IMR-90 (cell line): Measurements from ENCODE around the gene CLCNKA. TPM values are rescaled to one million over a fixed set of nuclear protein-coding genes. Genes with fewer than 3 reads are reported as not detected.

Source experiments
- ATAC-seq: fragments of 200-7000 bp; cut with Tn5 transposase; 2 replicates; pipeline ENCODE4 v1.9.1; 2020; ENCODE audit warnings: low read depth, mild to moderate bottlenecking, moderate library complexity
- BruUV-seq: library from RNA; stranded (reverse); fragments of 400-500 nt; replicated peaks from 2 replicates; lab custom pipeline; 2021; lab: Mats Ljungman, UMichigan
- CTCF ChIA-PET: fragments of 300-600 bp; formaldehyde crosslinking; extraction: SDS; loops from one replicate; lab custom pipeline; 2021; ENCODE audit warnings: antibody characterized with exemption; lab: Yijun Ruan, JAX
- POLR2A ChIA-PET: fragments of 300-600 bp; sonication (Branson Sonifier 250); formaldehyde crosslinking; loops from one replicate; lab custom pipeline; 2022; ENCODE audit warnings: antibody characterized with exemption; ENCODE audit not compliant: unreplicated experiment; lab: Charles Lee
- DNase-seq: peaks from one replicate; pipeline ENCODE4 v3.0.0; 2013
- H2AFZ ChIP-seq: replicated peaks from 2 replicates; pipeline ENCODE3; 2013; ENCODE audit warnings: low read length, mild to moderate bottlenecking; ENCODE audit not compliant: poor library complexity
- H2AK5ac ChIP-seq: 2 replicates; pipeline ENCODE4 v1.6.1; 2013; ENCODE audit warnings: low read depth, low read length, inconsistent platforms
- H2AK9ac ChIP-seq: replicated peaks from 2 replicates; pipeline ENCODE3; 2013; ENCODE audit warnings: mild to moderate bottlenecking, low read depth, low read length, moderate library complexity; ENCODE audit not compliant: poor library complexity
- H2BK120ac ChIP-seq: 2 replicates; pipeline ENCODE4 v1.6.1; 2013; ENCODE audit warnings: low read depth, low read length, inconsistent platforms
- H2BK15ac ChIP-seq: 3 replicates; pipeline ENCODE4 v1.6.1; 2013; ENCODE audit warnings: low read depth, low read length, inconsistent platforms
- H2BK20ac ChIP-seq: 2 replicates; pipeline ENCODE4 v1.6.1; 2013; ENCODE audit warnings: low read depth, mild to moderate bottlenecking, inconsistent platforms, low read length, moderate library complexity
- H2BK5ac ChIP-seq: 2 replicates; pipeline ENCODE4 v1.6.1; 2013; ENCODE audit warnings: mild to moderate bottlenecking, low read depth, low read length, inconsistent platforms; ENCODE audit not compliant: poor library complexity, severe bottlenecking
- H3K14ac ChIP-seq: replicated peaks from 2 replicates; pipeline ENCODE4 v1.6.1; 2013; ENCODE audit warnings: low read depth, low read length, inconsistent platforms
- H3K18ac ChIP-seq: 2 replicates; pipeline ENCODE4 v1.6.1; 2013; ENCODE audit warnings: low read depth, low read length, control low read depth
- H3K23ac ChIP-seq: 2 replicates; pipeline ENCODE4 v1.6.1; 2013; ENCODE audit warnings: low read depth, low read length, inconsistent platforms
- H3K27ac ChIP-seq: 2 replicates; pipeline ENCODE4 v1.5.1; 2013; ENCODE audit warnings: mild to moderate bottlenecking, control low read depth, low read length; ENCODE audit not compliant: insufficient read depth
- H3K27me3 ChIP-seq: 2 replicates; pipeline ENCODE4 v1.6.1; 2013; ENCODE audit warnings: low read length; ENCODE audit not compliant: control insufficient read depth, insufficient read depth
- H3K36me3 ChIP-seq: 2 replicates; pipeline ENCODE4 v1.6.1; 2013; ENCODE audit warnings: low read length, mixed read lengths; ENCODE audit not compliant: control insufficient read depth, insufficient read depth
- H3K4ac ChIP-seq: 2 replicates; pipeline ENCODE4 v1.6.1; 2013; ENCODE audit warnings: low read depth, low read length, inconsistent platforms
- H3K4me1 ChIP-seq: 2 replicates; pipeline ENCODE4 v1.6.1; 2013; ENCODE audit warnings: low read length, mixed read lengths; ENCODE audit not compliant: control insufficient read depth, insufficient read depth
- H3K4me2 ChIP-seq: 2 replicates; pipeline ENCODE4 v1.6.1; 2013; ENCODE audit warnings: low read depth, mild to moderate bottlenecking, control low read depth, low read length, moderate library complexity
- H3K4me3 ChIP-seq: 2 replicates; pipeline ENCODE4 v1.5.1; 2013; ENCODE audit warnings: low read depth, mild to moderate bottlenecking, control low read depth, low read length, moderate library complexity; ENCODE audit not compliant: insufficient read depth
- H3K56ac ChIP-seq: 2 replicates; pipeline ENCODE4 v1.6.1; 2013; ENCODE audit warnings: low read length, inconsistent platforms; ENCODE audit not compliant: insufficient read depth; ENCODE audit errors: extremely low read depth
- H3K79me1 ChIP-seq, 2 experiments: 2 replicates each; pipeline ENCODE4 v1.6.1; 2013; ENCODE audit warnings: low read length in 2 of 2, inconsistent platforms in 1 of 2, low read depth in 1 of 2
- H3K9ac ChIP-seq: 2 replicates; pipeline ENCODE4 v1.6.1; 2013; ENCODE audit warnings: low read depth, low read length, control low read depth
- H3K9me1 ChIP-seq: 2 replicates; pipeline ENCODE4 v1.6.1; 2013; ENCODE audit warnings: low read length, inconsistent platforms; ENCODE audit not compliant: insufficient read depth
- H3K9me3 ChIP-seq: 2 replicates; pipeline ENCODE4 v1.6.1; 2013; ENCODE audit warnings: low read length; ENCODE audit not compliant: control insufficient read depth, insufficient read depth
- H4K20me1 ChIP-seq: 2 replicates; pipeline ENCODE4 v1.6.1; 2013; ENCODE audit warnings: low read length, inconsistent platforms; ENCODE audit not compliant: insufficient read depth
- H4K5ac ChIP-seq: 2 replicates; pipeline ENCODE4 v1.6.1; 2013; ENCODE audit warnings: mild to moderate bottlenecking, low read depth, low read length, control low read depth
- H4K8ac ChIP-seq, 2 experiments: 2 replicates each; pipeline ENCODE4 v1.6.1; 2013; ENCODE audit warnings: low read depth in 2 of 2, low read length in 2 of 2, control low read depth in 1 of 2, inconsistent platforms in 1 of 2
- H4K91ac ChIP-seq: 2 replicates; pipeline ENCODE4 v1.6.1; 2013; ENCODE audit warnings: low read depth, low read length, inconsistent platforms; ENCODE audit not compliant: insufficient read depth
- CTCF ChIP-seq: conservative IDR thresholded peaks from 2 replicates; pipeline ENCODE4 v1.5.1; 2012; ENCODE audit warnings: mild to moderate bottlenecking, low read depth, low read length, improper control_type of control experiment
- FOS ChIP-seq: fragments of 150-350 bp; IDR thresholded peaks from 2 replicates; pipeline ENCODE4 v1.6.1; 2016; ENCODE audit warnings: low read depth, low read length
- MAZ ChIP-seq: IDR thresholded peaks from 2 replicates; pipeline ENCODE4 v1.6.1; 2012; ENCODE audit warnings: low read depth, mild to moderate bottlenecking, low read length, improper control_type of control experiment, moderate library complexity, borderline replicate concordance
- RCOR1 ChIP-seq: IDR thresholded peaks from 2 replicates; pipeline ENCODE4 v1.6.1; 2012; ENCODE audit warnings: mild to moderate bottlenecking, low read length, improper control_type of control experiment; ENCODE audit not compliant: insufficient replicate concordance
- RFX5 ChIP-seq: IDR thresholded peaks from 2 replicates; pipeline ENCODE4 v1.8.0; 2012; ENCODE audit warnings: low read depth, mild to moderate bottlenecking, low read length, moderate library complexity
- WGBS, 2 experiments: methylation state at CpG; one replicate each; pipeline versions ENCODE4 v1.1.5 to v1.1.7; 2013; ENCODE audit warnings: missing lambda C conversion rate in 2 of 2; ENCODE audit not compliant: insufficient read length in 1 of 2; ENCODE audit errors: extremely low coverage in 2 of 2; 5-methylcytosine and 5-hydroxymethylcytosine counted together
- dilution Hi-C: fragments of 300-500 bp; cut with HindIII; formaldehyde crosslinking; loops from one replicate; pipeline ENCODE4 v1.14.3; 2018; ENCODE audit warnings: low sequenced_read_pairs; ENCODE audit not compliant: unreplicated experiment
- in situ Hi-C: fragments of 300-500 bp; cut with MboI; formaldehyde crosslinking; loops from 3 replicates; pipeline ENCODE4 v1.14.3; 2019; ENCODE audit warnings: low sequenced_read_pairs, inconsistent platforms, mixed read lengths
- intact Hi-C: fragments of 100-400 bp; cut with micrococcal nuclease; formaldehyde crosslinking; loops from 2 replicates; pipeline ENCODE4 v1.10.0; 2022
- polyA plus RNA-seq, 3 experiments: library from polyadenylated mRNA; depleted of rRNA; stranded (reverse); fragments of >200 nt; gene quantifications; 2 replicates each; pipeline ENCODE4 v1.2.3, GENCODE V29; 2012; ENCODE audit warnings: low replicate concordance in 1 of 3
- total RNA-seq: library from RNA; depleted of rRNA; stranded (reverse); fragments of >200 nt; gene quantifications from 2 replicates; pipeline ENCODE4 v1.2.3, GENCODE V29; 2012

The CLCNKA gene
- total and polyA plus RNA-seq, 2 of the 4 experiments (the other 2 are of a cell fraction): 0.05 TPM; not detected in 1

- no peak overlapping the region for H2AK5ac ChIP-seq
- H3K27ac ChIP-seq: no peak overlapping the region
- no peak overlapping the region for H3K9ac ChIP-seq
- intact Hi-C loops: no loop called here
- H4K5ac ChIP-seq: no peak overlapping the region
- dilution Hi-C loops: no loop called here
- no peak overlapping the region for H3K14ac ChIP-seq
- H3K4me2 ChIP-seq: peak overlapping the region; percentile 59; the same call in 1 of the 2 replicates
- 0 out of 2 replicates have a peak, but pooled peaks cover 4% of the 10 kb centered on the region for H4K20me1 ChIP-seq
- WGBS, 2 experiments: 37% methylated on average over 6 of the region's 28 CpGs; no CpG with 5 or more reads in 1 of the 2 experiments
- H4K91ac ChIP-seq: peak overlapping the region; percentile 58; the same call in 1 of the 2 replicates
- H2BK15ac ChIP-seq: no peak overlapping the region; the same call in 1 of the 3 replicates
- ATAC-seq (peak; percentile 68), DNase-seq (peak; percentile 70)
- H3K9me1 ChIP-seq: peaks cover 3% of the 10 kb centered on the region
- H3K4me1 ChIP-seq: peaks cover 17% of the 10 kb centered on the region
- H3K18ac ChIP-seq: no peak overlapping the region
- H3K9me3 ChIP-seq: no peaks in the 10 kb centered on the region
- in situ Hi-C loops: no loop called here
- H2BK20ac ChIP-seq: no peak overlapping the region
- no peaks in the 10 kb centered on the region for H3K36me3 ChIP-seq
- peak overlapping the region in 1 of 2 experiments; percentile 78; a peak in 1 of 4 replicates for H4K8ac ChIP-seq
- no peak overlapping the region for H2AK9ac ChIP-seq
- peak overlapping the region; percentile 87 for H2AFZ ChIP-seq
- H3K4me3 ChIP-seq: peak overlapping the region; percentile 8
- TF ChIP-seq RFX5 (no peak), MAZ (peak; percentile 90), FOS (peak; percentile 74), CTCF (no peak), RCOR1 (no peak)
- BruUV-seq: no TSS peak
- ChIA-PET CTCF (interaction anchor here (1.1 kb wide), 1 partner anchor 222 kb away, joined by 3 read pairs; no protein-coding TSS in a partner anchor), POLR2A (no interaction called here)
- no peak overlapping the region for H3K23ac ChIP-seq
- H3K4ac ChIP-seq: peak overlapping the region; percentile 53; the same call in 1 of the 2 replicates
- H3K56ac ChIP-seq: no peak overlapping the region
- H3K79me1 ChIP-seq: no peaks in the 10 kb centered on the region
- no peak overlapping the region for H2BK120ac ChIP-seq
- no peak overlapping the region for H2BK5ac ChIP-seq
- no peaks in the 10 kb centered on the region for H3K27me3 ChIP-seq
These were observed 8.5 kb upstream of the CLCNKA start for GRCh38 chr1:16013220-16013907.
